ENCODE results near the gene ACSM2B.
"Not testable (repeated sequence)": the region's sequence is repeated elsewhere in the genome, so short reads cannot be mapped to it uniquely, and the experiment has no call there.

DNA sequence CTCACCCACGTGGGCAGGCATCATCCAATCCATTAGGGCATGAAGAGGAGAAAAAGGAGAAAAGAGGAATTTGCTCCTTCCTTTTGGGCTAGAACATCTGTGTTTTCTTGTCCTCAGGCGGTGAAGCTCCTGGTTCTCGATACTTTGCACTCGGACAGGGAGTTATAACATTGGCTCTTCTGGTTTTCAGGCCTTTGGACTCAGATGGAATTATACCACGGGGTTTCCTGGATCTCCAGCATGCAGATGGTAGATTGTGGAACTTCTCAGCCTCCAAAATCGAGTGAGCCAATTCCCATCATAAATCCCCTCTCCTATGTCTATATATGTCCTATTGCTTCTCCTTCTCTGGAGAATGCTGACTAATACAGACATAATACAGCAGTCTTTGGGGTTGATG lies 9.9 kb upstream of the ACSM2B start:
- TF ChIP-seq, protein P1, sequence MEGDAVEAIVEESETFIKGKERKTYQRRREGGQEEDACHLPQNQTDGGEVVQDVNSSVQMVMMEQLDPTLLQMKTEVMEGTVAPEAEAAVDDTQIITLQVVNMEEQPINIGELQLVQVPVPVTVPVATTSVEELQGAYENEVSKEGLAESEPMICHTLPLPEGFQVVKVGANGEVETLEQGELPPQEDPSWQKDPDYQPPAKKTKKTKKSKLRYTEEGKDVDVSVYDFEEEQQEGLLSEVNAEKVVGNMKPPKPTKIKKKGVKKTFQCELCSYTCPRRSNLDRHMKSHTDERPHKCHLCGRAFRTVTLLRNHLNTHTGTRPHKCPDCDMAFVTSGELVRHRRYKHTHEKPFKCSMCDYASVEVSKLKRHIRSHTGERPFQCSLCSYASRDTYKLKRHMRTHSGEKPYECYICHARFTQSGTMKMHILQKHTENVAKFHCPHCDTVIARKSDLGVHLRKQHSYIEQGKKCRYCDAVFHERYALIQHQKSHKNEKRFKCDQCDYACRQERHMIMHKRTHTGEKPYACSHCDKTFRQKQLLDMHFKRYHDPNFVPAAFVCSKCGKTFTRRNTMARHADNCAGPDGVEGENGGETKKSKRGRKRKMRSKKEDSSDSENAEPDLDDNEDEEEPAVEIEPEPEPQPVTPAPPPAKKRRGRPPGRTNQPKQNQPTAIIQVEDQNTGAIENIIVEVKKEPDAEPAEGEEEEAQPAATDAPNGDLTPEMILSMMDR (conservative IDR thresholded peaks at IDR 0.05 in 1 of 2, IDR thresholded peaks at IDR 0.05 in 1 of 2; ENCODE audit: extremely low read depth in 1 of 2, insufficient read depth in 1 of 2, low read depth in 1 of 2, low read length in 2 of 2) = not testable (repeated sequence)
- TF ChIP-seq EZH2 (IDR thresholded peaks at IDR 0.05; ENCODE audit: borderline replicate concordance, low read length) = not testable (repeated sequence)

All from mammary epithelial cell (primary cell).